WTC11 (cell line): ENCODE data around the gene NUP210. TPM values are rescaled to one million over a fixed set of nuclear protein-coding genes. Genes with fewer than 3 reads are reported as not detected.

Source experiments
- ATAC-seq: fragments of 200-7000 bp; cut with Tn5 transposase; 2 replicates; pipeline ENCODE4 v1.10.0; 2021; ENCODE audit warnings: mild to moderate bottlenecking, moderate library complexity
- CTCF ChIA-PET: fragments of 300-600 bp; sonication (Branson Sonifier 250); formaldehyde crosslinking; loops from one replicate; lab custom pipeline; 2021; ENCODE audit warnings: antibody characterized with exemption; lab: Charles Lee
- POLR2A ChIA-PET: fragments of 350-600 bp; sonication (Branson Sonifier 250); formaldehyde crosslinking; loops from one replicate; lab custom pipeline; 2021; ENCODE audit warnings: antibody characterized with exemption; lab: Charles Lee
- DNase-seq: peaks from one replicate; pipeline ENCODE4 v3.0.0; 2021; ENCODE audit warnings: low spot score
- H3K27ac Mint-ChIP-seq: 2 replicates; pipeline ENCODE4 v1.8.0; 2021; ENCODE audit warnings: mixed read lengths
- H3K27me3 Mint-ChIP-seq: 2 replicates; pipeline ENCODE4 v1.8.0; 2021; ENCODE audit warnings: low read depth, mild to moderate bottlenecking, moderate library complexity, mixed read lengths
- H3K36me3 Mint-ChIP-seq: 2 replicates; pipeline ENCODE4 v1.8.0; 2021; ENCODE audit warnings: mixed read lengths
- H3K4me1 Mint-ChIP-seq: 2 replicates; pipeline ENCODE4 v1.8.0; 2022; ENCODE audit warnings: mixed read lengths
- H3K4me3 Mint-ChIP-seq: 2 replicates; pipeline ENCODE4 v1.8.0; 2021; ENCODE audit warnings: mild to moderate bottlenecking, moderate library complexity, mixed read lengths
- H3K9me3 Mint-ChIP-seq: 2 replicates; pipeline ENCODE4 v1.8.0; 2021; ENCODE audit warnings: mixed read lengths
- CREB1 ChIP-seq: sonication (generic); formaldehyde crosslinking; IDR thresholded peaks from 2 replicates; pipeline ENCODE4 v1.8.0; 2023; ENCODE audit warnings: mild to moderate bottlenecking, missing genetic modification reagents
- IRF2 ChIP-seq: sonication (generic); formaldehyde crosslinking; IDR thresholded peaks from 2 replicates; pipeline ENCODE4 v1.8.0; 2022; ENCODE audit warnings: low read depth, missing genetic modification reagents, borderline replicate concordance
- KAT7 ChIP-seq: sonication (generic); formaldehyde crosslinking; IDR thresholded peaks from 2 replicates; pipeline ENCODE4 v1.8.1; 2023; ENCODE audit warnings: missing genetic modification reagents, mild to moderate bottlenecking, borderline replicate concordance
- ZNF396 ChIP-seq: fragments of 250-450 bp; sonication (Bioruptor Pico); IDR thresholded peaks from 2 replicates; pipeline ENCODE4 v1.8.0; 2021; ENCODE audit warnings: mild to moderate bottlenecking, moderate library complexity, borderline replicate concordance
- total RNA-seq: library from RNA; stranded (reverse); gene quantifications from 3 replicates; pipeline ENCODE4 v1.2.3, GENCODE V29; 2021
- TF ChIP-seq, protein P1 (sequence below): fragments of 200-600 bp; IDR thresholded peaks from 2 replicates; pipeline ENCODE4 v1.8.0; 2022; ENCODE audit warnings: antibody characterized with exemption
- TF ChIP-seq, protein P2 (sequence below): sonication (generic); formaldehyde crosslinking; IDR thresholded peaks from 2 replicates; pipeline ENCODE4 v1.8.1; 2023; ENCODE audit warnings: mild to moderate bottlenecking, missing genetic modification reagents
- TF ChIP-seq, protein P3 (sequence below): fragments of 250-450 bp; sonication (Bioruptor Pico); IDR thresholded peaks from 2 replicates; pipeline ENCODE4 v1.8.0; 2021; ENCODE audit warnings: mild to moderate bottlenecking
- TF ChIP-seq, protein P4 (sequence below): fragments of 250-450 bp; sonication (Bioruptor Pico); conservative IDR thresholded peaks from 2 replicates; pipeline ENCODE4 v1.9.0; 2021; ENCODE audit warnings: mild to moderate bottlenecking
- TF ChIP-seq, protein P5 (sequence below): sonication (generic); formaldehyde crosslinking; IDR thresholded peaks from 2 replicates; pipeline ENCODE4 v1.8.0; 2023; ENCODE audit warnings: missing genetic modification reagents
- TF ChIP-seq, protein P6 (sequence below): sonication (generic); formaldehyde crosslinking; IDR thresholded peaks from 2 replicates; pipeline ENCODE4 v1.8.1; 2022; ENCODE audit warnings: missing genetic modification reagents, borderline replicate concordance
- TF ChIP-seq, protein P7 (sequence below): sonication (generic); formaldehyde crosslinking; conservative IDR thresholded peaks from 2 replicates; pipeline ENCODE4 v1.8.1; 2023; ENCODE audit warnings: mild to moderate bottlenecking, low read depth, missing genetic modification reagents, moderate library complexity
- TF ChIP-seq, protein P8 (sequence below): sonication (generic); formaldehyde crosslinking; conservative IDR thresholded peaks from 2 replicates; pipeline ENCODE4 v1.8.1; 2022; ENCODE audit warnings: mild to moderate bottlenecking, missing genetic modification reagents
- TF ChIP-seq, protein P9 (sequence below): sonication (generic); formaldehyde crosslinking; IDR thresholded peaks from 2 replicates; pipeline ENCODE4 v1.8.0; 2022; ENCODE audit warnings: mild to moderate bottlenecking, missing genetic modification reagents
- TF ChIP-seq, protein P10 (sequence below): sonication (generic); formaldehyde crosslinking; IDR thresholded peaks from 2 replicates; pipeline ENCODE4 v1.8.0; 2022; ENCODE audit warnings: mild to moderate bottlenecking, missing genetic modification reagents

The NUP210 gene
- total RNA-seq, 1 experiment from 2014 or later: 59.2 TPM

DNA sequence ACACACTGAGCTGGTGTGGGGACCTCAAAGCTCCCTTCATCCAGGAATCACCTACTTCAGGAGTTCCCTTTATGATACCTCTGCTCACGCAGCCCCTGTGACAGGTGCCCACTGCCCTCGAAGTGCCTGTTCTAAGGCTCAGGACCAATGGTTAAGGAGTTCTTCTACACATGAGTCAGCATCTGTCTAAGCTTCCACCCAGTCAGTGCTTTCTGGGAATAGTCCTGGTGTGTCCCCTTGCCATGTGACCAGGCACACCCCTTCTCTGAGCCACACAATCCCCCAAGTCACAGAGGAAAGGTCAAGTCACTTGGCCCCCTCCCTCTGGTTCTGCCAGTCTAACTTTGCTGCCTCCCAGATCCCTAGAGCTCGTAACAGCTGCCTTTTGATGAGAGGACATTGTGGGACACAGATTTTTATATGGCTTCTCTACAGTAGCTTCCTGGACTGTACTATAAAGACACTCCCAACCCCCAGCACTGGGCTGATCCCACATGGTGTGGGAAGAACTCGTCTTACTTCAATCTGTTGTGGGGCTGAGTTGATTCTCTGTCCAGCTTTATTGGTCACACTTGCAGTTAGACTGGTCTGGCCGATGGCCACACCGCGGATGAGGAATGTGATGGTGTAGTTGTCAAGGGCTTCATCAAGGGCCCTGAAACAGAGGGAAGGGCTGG, 78.8 kb downstream of the NUP210 start:
- DNase-seq: no peak
- Mint-ChIP-seq H3K27ac (peak overlapping the region; percentile 36; the same call in 1 of the 2 replicates), H3K4me3 (no peak overlapping the region), H3K27me3 (no peaks in the 10 kb centered on the region), H3K36me3 (peaks cover 53% of the 10 kb centered on the region), H3K4me1 (peaks cover 29% of the 10 kb centered on the region), H3K9me3 (no peaks in the 10 kb centered on the region)
- ChIA-PET CTCF (no interaction called here), POLR2A (no interaction called here)
- TF ChIP-seq, protein P1, sequence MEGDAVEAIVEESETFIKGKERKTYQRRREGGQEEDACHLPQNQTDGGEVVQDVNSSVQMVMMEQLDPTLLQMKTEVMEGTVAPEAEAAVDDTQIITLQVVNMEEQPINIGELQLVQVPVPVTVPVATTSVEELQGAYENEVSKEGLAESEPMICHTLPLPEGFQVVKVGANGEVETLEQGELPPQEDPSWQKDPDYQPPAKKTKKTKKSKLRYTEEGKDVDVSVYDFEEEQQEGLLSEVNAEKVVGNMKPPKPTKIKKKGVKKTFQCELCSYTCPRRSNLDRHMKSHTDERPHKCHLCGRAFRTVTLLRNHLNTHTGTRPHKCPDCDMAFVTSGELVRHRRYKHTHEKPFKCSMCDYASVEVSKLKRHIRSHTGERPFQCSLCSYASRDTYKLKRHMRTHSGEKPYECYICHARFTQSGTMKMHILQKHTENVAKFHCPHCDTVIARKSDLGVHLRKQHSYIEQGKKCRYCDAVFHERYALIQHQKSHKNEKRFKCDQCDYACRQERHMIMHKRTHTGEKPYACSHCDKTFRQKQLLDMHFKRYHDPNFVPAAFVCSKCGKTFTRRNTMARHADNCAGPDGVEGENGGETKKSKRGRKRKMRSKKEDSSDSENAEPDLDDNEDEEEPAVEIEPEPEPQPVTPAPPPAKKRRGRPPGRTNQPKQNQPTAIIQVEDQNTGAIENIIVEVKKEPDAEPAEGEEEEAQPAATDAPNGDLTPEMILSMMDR: no peak
- TF ChIP-seq, protein P2, sequence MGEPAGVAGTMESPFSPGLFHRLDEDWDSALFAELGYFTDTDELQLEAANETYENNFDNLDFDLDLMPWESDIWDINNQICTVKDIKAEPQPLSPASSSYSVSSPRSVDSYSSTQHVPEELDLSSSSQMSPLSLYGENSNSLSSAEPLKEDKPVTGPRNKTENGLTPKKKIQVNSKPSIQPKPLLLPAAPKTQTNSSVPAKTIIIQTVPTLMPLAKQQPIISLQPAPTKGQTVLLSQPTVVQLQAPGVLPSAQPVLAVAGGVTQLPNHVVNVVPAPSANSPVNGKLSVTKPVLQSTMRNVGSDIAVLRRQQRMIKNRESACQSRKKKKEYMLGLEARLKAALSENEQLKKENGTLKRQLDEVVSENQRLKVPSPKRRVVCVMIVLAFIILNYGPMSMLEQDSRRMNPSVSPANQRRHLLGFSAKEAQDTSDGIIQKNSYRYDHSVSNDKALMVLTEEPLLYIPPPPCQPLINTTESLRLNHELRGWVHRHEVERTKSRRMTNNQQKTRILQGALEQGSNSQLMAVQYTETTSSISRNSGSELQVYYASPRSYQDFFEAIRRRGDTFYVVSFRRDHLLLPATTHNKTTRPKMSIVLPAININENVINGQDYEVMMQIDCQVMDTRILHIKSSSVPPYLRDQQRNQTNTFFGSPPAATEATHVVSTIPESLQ (CRISPR knock-in tag): no peak
- no peak for ATAC-seq

DNA sequence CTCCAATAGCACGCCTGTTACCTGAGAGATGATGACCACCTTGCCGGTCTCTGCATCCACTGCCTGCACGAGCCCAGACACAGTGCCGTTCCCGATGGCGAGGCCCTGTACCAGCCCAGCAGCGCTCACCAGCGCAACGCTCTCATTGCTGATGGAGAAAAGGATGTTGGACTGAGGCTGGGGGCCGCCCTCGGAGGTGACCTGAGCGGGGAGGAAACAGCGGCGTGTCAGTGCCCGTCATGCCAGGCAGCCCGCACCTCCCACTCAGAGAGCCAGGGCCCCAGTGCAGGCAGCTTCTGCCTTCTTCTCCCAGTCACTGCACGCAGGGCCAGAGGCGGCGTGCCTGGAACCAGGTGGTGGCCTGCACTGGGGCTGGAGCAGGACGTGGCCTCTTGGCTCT, 80.3 kb downstream of the NUP210 start:
- Mint-ChIP-seq H3K4me3 (no peak overlapping the region), H3K36me3 (peaks cover 49% of the 10 kb centered on the region), H3K27me3 (no peaks in the 10 kb centered on the region), H3K27ac (peak overlapping the region; percentile 27; the same call in 1 of the 2 replicates), H3K4me1 (peaks cover 19% of the 10 kb centered on the region), H3K9me3 (no peaks in the 10 kb centered on the region)
- no peak for TF ChIP-seq ZNF396 (CRISPR knock-in tag)
- TF ChIP-seq, protein P3, sequence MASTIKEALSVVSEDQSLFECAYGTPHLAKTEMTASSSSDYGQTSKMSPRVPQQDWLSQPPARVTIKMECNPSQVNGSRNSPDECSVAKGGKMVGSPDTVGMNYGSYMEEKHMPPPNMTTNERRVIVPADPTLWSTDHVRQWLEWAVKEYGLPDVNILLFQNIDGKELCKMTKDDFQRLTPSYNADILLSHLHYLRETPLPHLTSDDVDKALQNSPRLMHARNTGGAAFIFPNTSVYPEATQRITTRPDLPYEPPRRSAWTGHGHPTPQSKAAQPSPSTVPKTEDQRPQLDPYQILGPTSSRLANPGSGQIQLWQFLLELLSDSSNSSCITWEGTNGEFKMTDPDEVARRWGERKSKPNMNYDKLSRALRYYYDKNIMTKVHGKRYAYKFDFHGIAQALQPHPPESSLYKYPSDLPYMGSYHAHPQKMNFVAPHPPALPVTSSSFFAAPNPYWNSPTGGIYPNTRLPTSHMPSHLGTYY: no peak
- TF ChIP-seq CREB1 (CRISPR knock-in tag): no peak
- TF ChIP-seq, protein P4, sequence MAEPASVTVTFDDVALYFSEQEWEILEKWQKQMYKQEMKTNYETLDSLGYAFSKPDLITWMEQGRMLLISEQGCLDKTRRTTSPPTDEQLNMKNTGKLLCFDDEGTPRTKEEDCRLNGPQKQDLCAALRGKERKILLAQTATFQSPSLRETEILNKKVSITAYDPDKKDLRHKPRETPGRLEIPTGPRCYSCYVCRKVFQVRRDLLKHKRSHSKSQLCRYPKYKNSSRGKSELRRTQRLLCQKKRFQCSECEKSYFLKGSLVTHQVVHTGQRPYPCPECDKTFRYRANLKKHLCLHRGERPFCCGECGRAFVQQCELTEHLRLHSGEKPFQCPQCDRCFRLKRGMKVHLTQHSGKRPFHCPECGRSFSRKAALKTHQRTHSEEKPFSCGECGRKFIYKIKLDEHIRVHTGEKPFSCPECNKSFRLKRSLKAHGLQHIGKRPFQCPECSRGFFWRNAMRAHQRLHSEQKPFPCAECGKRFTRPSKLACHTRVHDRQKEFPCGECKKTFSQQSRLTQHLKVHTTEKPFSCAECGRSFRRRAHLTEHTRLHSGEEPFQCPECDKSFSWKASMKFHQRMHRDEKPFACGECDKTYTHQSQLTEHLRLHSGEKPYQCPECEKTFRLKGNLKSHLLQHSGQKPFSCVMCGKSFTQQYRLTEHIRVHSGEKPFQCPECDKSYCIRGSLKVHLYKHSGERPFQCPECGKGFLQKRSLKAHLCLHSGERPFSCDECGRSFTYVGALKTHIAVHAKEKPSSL (CRISPR knock-in tag): no peak
- TF ChIP-seq, protein P5, sequence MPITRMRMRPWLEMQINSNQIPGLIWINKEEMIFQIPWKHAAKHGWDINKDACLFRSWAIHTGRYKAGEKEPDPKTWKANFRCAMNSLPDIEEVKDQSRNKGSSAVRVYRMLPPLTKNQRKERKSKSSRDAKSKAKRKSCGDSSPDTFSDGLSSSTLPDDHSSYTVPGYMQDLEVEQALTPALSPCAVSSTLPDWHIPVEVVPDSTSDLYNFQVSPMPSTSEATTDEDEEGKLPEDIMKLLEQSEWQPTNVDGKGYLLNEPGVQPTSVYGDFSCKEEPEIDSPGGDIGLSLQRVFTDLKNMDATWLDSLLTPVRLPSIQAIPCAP (CRISPR knock-in tag): no peak
- TF ChIP-seq, protein P6, sequence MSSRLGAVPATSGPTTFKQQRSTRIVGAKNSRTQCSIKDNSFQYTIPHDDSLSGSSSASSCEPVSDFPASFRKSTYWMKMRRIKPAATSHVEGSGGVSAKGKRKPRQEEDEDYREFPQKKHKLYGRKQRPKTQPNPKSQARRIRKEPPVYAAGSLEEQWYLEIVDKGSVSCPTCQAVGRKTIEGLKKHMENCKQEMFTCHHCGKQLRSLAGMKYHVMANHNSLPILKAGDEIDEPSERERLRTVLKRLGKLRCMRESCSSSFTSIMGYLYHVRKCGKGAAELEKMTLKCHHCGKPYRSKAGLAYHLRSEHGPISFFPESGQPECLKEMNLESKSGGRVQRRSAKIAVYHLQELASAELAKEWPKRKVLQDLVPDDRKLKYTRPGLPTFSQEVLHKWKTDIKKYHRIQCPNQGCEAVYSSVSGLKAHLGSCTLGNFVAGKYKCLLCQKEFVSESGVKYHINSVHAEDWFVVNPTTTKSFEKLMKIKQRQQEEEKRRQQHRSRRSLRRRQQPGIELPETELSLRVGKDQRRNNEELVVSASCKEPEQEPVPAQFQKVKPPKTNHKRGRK: no peak
- TF ChIP-seq KAT7: no peak
- TF ChIP-seq, protein P7, sequence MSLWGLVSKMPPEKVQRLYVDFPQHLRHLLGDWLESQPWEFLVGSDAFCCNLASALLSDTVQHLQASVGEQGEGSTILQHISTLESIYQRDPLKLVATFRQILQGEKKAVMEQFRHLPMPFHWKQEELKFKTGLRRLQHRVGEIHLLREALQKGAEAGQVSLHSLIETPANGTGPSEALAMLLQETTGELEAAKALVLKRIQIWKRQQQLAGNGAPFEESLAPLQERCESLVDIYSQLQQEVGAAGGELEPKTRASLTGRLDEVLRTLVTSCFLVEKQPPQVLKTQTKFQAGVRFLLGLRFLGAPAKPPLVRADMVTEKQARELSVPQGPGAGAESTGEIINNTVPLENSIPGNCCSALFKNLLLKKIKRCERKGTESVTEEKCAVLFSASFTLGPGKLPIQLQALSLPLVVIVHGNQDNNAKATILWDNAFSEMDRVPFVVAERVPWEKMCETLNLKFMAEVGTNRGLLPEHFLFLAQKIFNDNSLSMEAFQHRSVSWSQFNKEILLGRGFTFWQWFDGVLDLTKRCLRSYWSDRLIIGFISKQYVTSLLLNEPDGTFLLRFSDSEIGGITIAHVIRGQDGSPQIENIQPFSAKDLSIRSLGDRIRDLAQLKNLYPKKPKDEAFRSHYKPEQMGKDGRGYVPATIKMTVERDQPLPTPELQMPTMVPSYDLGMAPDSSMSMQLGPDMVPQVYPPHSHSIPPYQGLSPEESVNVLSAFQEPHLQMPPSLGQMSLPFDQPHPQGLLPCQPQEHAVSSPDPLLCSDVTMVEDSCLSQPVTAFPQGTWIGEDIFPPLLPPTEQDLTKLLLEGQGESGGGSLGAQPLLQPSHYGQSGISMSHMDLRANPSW: no peak
- TF ChIP-seq, protein P8, sequence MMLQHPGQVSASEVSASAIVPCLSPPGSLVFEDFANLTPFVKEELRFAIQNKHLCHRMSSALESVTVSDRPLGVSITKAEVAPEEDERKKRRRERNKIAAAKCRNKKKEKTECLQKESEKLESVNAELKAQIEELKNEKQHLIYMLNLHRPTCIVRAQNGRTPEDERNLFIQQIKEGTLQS (CRISPR knock-in tag): no peak
- TF ChIP-seq, protein P9, sequence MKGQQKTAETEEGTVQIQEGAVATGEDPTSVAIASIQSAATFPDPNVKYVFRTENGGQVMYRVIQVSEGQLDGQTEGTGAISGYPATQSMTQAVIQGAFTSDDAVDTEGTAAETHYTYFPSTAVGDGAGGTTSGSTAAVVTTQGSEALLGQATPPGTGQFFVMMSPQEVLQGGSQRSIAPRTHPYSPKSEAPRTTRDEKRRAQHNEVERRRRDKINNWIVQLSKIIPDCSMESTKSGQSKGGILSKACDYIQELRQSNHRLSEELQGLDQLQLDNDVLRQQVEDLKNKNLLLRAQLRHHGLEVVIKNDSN (CRISPR knock-in tag): no peak
- TF ChIP-seq, protein P10, sequence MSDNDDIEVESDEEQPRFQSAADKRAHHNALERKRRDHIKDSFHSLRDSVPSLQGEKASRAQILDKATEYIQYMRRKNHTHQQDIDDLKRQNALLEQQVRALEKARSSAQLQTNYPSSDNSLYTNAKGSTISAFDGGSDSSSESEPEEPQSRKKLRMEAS (CRISPR knock-in tag): no peak
- TF ChIP-seq IRF2 (CRISPR knock-in tag): no peak
- CTCF ChIA-PET: no interaction called here
- no peak for ATAC-seq
- POLR2A ChIA-PET: no interaction called here
- DNase-seq: no peak
